Cardiac muscle cell (in vitro differentiated cells and primary cell): Measurements from ENCODE around the gene NRP2. TPM values are rescaled to one million over a fixed set of nuclear protein-coding genes. Genes with fewer than 3 reads are reported as not detected.

Source experiments
- DNase-seq, 2 donors: peaks; one replicate each; pipeline versions ENCODE4 v3.0.0 to v3.0.0-alpha.2; 2010 to 2017; ENCODE audit warnings: low read depth in 1 of 2, low spot score in 1 of 2
- H3K27ac ChIP-seq: fragments of 200-600 bp; sonication (generic); 2 replicates; pipeline ENCODE4 v1.5.1; 2016
- H3K27me3 ChIP-seq: fragments of 200-600 bp; sonication (generic); 2 replicates; pipeline ENCODE4 v1.6.0; 2016; ENCODE audit warnings: control low read depth
- H3K36me3 ChIP-seq: fragments of 200-600 bp; sonication (generic); 2 replicates; pipeline ENCODE4 v1.5.1; 2016; ENCODE audit warnings: control low read depth
- H3K4me1 ChIP-seq: fragments of 200-600 bp; sonication (generic); 2 replicates; pipeline ENCODE4 v1.8.1; 2017; ENCODE audit warnings: low read depth, mild to moderate bottlenecking, mixed run types
- H3K4me3 ChIP-seq: fragments of 200-600 bp; sonication (generic); 2 replicates; pipeline ENCODE4 v1.5.1; 2016; ENCODE audit warnings: mild to moderate bottlenecking
- H3K9me3 ChIP-seq: fragments of 200-600 bp; sonication (generic); 2 replicates; pipeline ENCODE4 v1.5.1; 2017; ENCODE audit warnings: low read depth, mild to moderate bottlenecking, control low read depth
- polyA plus RNA-seq: library from polyadenylated mRNA; unstranded; fragments of >200 nt; fragmentation: Nextera tagmentation; extraction: Ambion mirVana; gene quantifications from 2 replicates; pipeline ENCODE4 v1.2.1, GENCODE V29; 2016
- total RNA-seq: library from RNA; depleted of rRNA; stranded (reverse); fragments of >200 nt; gene quantifications from 2 replicates; pipeline ENCODE4 v1.2.3, GENCODE V29; 2016
- TF ChIP-seq, protein P1 (sequence below): IDR thresholded peaks from 2 replicates; pipeline ENCODE4 v1.5.1; 2012; ENCODE audit warnings: low read depth, mild to moderate bottlenecking, low read length

Gene NRP2
- total and polyA plus RNA-seq, 2 experiments from 2014 or later: 35.2 to 166 TPM

DNA sequence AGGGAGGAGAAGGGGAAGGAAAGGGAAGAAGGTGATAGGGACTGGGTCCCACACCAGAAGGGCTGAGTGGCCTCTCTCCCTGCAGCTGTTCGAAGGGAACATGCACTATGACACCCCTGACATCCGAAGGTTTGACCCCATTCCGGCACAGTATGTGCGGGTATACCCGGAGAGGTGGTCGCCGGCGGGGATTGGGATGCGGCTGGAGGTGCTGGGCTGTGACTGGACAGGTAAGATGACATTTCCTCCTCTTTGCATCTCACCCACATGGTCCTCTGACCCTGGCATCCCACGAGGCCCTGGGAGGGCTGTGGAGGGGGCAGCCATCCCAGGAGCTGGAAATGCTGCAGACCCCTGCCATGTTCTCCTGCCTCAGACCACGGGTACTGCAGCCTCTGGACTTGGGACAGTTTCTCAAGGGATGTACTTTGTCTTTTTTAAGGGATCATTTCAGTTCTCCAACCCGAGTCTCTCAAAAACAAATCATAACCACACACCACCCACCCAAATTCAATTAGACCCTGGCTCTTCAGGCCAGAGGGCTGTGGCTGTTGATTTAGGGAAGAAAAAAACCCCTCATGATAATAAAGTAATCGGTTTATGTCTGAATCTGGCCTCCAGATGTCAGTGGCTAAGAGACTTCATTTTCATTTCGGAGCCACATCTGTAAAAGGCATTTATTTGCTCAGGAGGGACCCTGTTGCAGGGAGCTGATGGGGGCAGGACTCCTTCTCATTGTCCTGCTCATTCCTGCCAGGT lies 63.5 kb downstream of the NRP2 start:
- no peak overlapping the region for H3K27ac ChIP-seq
- H3K4me3 ChIP-seq: no peak overlapping the region
- H3K9me3 ChIP-seq: no peaks in the 10 kb centered on the region
- H3K27me3 ChIP-seq: no peaks in the 10 kb centered on the region
- TF ChIP-seq, protein P1, sequence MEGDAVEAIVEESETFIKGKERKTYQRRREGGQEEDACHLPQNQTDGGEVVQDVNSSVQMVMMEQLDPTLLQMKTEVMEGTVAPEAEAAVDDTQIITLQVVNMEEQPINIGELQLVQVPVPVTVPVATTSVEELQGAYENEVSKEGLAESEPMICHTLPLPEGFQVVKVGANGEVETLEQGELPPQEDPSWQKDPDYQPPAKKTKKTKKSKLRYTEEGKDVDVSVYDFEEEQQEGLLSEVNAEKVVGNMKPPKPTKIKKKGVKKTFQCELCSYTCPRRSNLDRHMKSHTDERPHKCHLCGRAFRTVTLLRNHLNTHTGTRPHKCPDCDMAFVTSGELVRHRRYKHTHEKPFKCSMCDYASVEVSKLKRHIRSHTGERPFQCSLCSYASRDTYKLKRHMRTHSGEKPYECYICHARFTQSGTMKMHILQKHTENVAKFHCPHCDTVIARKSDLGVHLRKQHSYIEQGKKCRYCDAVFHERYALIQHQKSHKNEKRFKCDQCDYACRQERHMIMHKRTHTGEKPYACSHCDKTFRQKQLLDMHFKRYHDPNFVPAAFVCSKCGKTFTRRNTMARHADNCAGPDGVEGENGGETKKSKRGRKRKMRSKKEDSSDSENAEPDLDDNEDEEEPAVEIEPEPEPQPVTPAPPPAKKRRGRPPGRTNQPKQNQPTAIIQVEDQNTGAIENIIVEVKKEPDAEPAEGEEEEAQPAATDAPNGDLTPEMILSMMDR: no peak
- no peak for DNase-seq
- H3K4me1 ChIP-seq: no peaks in the 10 kb centered on the region
- peaks cover 41% of the 10 kb centered on the region for H3K36me3 ChIP-seq

DNA sequence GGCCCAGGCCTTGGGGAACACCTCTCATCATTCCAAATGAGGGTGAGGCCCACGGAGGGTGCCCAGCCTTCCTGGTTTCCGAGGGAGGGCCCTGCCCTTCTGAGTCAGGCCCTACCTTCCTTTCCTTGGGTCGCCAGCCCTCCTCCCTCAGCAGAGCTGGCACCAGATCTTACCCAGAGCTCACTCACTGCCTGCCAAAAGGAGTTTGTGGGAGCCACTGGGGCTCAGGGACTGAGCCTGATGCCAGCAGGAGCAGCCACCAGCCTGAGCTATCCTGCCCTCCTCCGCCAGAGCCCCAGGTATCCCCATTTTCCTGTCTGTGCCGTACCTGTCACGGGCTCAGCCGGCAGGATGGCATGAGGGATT lies 64.1 kb downstream of the NRP2 start:
- no peaks in the 10 kb centered on the region for H3K4me1 ChIP-seq
- H3K9me3 ChIP-seq: no peaks in the 10 kb centered on the region
- H3K27me3 ChIP-seq: no peaks in the 10 kb centered on the region
- peaks cover 40% of the 10 kb centered on the region for H3K36me3 ChIP-seq
- no peak overlapping the region for H3K4me3 ChIP-seq
- H3K27ac ChIP-seq: no peak overlapping the region
- DNase-seq: no peak
- TF ChIP-seq, protein P1: no peak

DNA sequence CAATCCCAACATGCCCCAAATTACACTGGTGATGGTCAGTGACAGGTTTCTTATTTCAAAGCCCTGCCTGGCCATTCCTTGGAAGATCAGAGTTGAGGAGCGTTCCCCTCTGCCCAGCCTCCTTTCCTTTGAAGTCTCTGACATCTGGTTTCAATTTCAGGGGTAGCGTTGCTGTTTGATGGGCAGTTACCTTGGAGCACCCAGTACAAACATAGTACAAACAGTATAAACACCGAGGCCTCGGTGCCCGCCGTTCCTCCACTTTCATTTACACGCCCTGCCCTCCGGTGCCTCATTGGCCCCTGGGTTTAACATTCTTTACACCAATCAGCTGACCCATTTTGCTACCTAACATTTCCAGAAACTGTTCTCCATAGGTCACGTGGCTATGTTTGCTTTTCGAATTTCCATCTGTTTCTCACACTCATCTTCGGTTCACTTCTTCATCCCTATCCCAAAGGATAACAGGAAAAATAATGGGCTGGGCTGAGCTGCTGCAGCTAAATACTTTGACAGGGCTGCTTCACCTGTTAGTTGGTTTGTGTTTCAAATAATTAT lies 65.6 kb downstream of the NRP2 start:
- H3K9me3 ChIP-seq: no peaks in the 10 kb centered on the region
- TF ChIP-seq, protein P1: no peak
- peaks cover 30% of the 10 kb centered on the region for H3K36me3 ChIP-seq
- no peak overlapping the region for H3K27ac ChIP-seq
- DNase-seq: no peak
- no peaks in the 10 kb centered on the region for H3K4me1 ChIP-seq
- no peaks in the 10 kb centered on the region for H3K27me3 ChIP-seq
- no peak overlapping the region for H3K4me3 ChIP-seq

DNA sequence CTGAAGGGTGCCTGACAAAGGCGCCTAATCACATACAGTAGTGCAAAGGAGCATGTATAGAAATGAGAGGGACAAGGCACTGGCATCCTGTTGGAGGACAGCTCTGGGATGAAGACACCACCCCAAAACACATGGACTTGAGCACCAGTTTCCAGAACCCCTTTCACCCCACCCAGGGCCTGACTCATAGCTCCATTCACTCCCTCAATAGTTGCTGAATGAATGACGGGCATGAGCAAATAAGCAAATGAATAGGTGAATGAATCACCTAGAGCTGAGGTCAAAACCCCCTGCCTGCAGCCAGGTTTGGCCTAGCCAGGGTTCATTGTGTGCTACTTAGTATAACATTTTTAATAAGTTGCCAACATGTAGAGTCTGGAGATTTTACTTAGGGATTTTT lies 66.3 kb downstream of the NRP2 start:
- Histone ChIP-seq H3K36me3 (peaks cover 31% of the 10 kb centered on the region), H3K4me1 (no peaks in the 10 kb centered on the region), H3K9me3 (no peaks in the 10 kb centered on the region), H3K4me3 (no peak overlapping the region), H3K27ac (no peak overlapping the region), H3K27me3 (no peaks in the 10 kb centered on the region)
- TF ChIP-seq, protein P1: no peak
- no peak for DNase-seq

DNA sequence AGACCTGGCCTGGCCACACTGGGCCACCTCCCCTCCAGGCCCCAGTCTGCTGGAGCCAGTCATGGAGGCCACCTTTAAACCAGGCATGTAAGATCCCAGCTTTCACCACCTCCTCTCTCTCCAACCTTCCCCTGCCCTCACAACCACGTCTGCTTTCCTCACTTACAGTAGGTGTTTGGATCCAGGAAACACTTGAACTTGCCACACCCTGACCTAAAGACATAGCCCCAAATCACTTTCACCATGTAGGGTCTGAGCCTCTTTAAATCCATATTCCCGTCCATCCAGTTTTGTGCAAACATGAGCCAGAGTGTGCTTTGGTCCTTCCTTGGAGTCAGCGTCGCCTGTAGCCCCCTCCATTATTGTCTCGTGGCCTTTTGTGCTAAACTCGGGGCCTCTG lies 66.8 kb downstream of the NRP2 start:
- TF ChIP-seq, protein P1: no peak
- Histone ChIP-seq H3K4me3 (no peak overlapping the region), H3K27me3 (no peaks in the 10 kb centered on the region), H3K27ac (no peak overlapping the region), H3K9me3 (no peaks in the 10 kb centered on the region), H3K36me3 (peaks cover 27% of the 10 kb centered on the region), H3K4me1 (no peaks in the 10 kb centered on the region)
- no peak for DNase-seq
